DMS53 treated with DMSO at 0.1 percent for 48 hours (cell line): ENCODE data around the gene PRIMPOL.
A peak's percentile ranks its signal among the peaks of the same experiment; 100 is the strongest.
"Not testable (repeated sequence)": the region's sequence is repeated elsewhere in the genome, so short reads cannot be mapped to it uniquely, and the experiment has no call there.

Experiments used
- DNase-seq: peaks from one replicate; lab custom pipeline; 2025; ENCODE audit not compliant: unreplicated experiment; lab: John Stamatoyannopoulos, UW

Gene PRIMPOL

GRCh38 chr4:184649026-184649970, at the start of gene PRIMPOL, which contains the start of gene CASP3:
Gene PRIMPOL, plus strand, starts transcription at chr4:184649738. Its CDS starts 7,403 bp downstream, at chr4:184657141.
Gene CASP3, minus strand, starts transcription at chr4:184649447. Its CDS starts 10,994 bp downstream, at chr4:184638453.
- peak; percentile 93 for DNase-seq

- not testable (repeated sequence) for DNase-seq
These were observed 48.6 kb upstream of the PRIMPOL start for GRCh38 chr4:184600982-184601381.

- not testable (repeated sequence) for DNase-seq
These were observed 46.7 kb upstream of the PRIMPOL start for GRCh38 chr4:184602857-184603256.

GRCh38 chr4:184607429-184607828, 42.1 kb upstream of the PRIMPOL start:
- not testable (repeated sequence) for DNase-seq

GRCh38 chr4:184612074-184612473, 37.5 kb upstream of the PRIMPOL start:
- DNase-seq, result no peak

- no peak for DNase-seq
These were observed 36.1 kb upstream of the PRIMPOL start for GRCh38 chr4:184613405-184613804.

GRCh38 chr4:184614509-184614908, 35.0 kb upstream of the PRIMPOL start:
- no peak for DNase-seq

GRCh38 chr4:184616168-184616567, 33.4 kb upstream of the PRIMPOL start:
- not testable (repeated sequence) for DNase-seq

- no peak for DNase-seq
These were observed 32.6 kb upstream of the PRIMPOL start for GRCh38 chr4:184616633-184617551.

GRCh38 chr4:184617600-184618196, 31.8 kb upstream of the PRIMPOL start:
- no peak for DNase-seq

- DNase-seq, result no peak
These were observed 29.2 kb upstream of the PRIMPOL start for GRCh38 chr4:184620212-184620867.

GRCh38 chr4:184621518-184621917, 28.0 kb upstream of the PRIMPOL start:
- no peak for DNase-seq

GRCh38 chr4:184624504-184624903, 25.0 kb upstream of the PRIMPOL start:
- not testable (repeated sequence) for DNase-seq

- no peak for DNase-seq
These were observed 24.5 kb upstream of the PRIMPOL start for GRCh38 chr4:184624972-184625554.

- not testable (repeated sequence) for DNase-seq
These were observed 23.5 kb upstream of the PRIMPOL start for GRCh38 chr4:184625783-184626596.

GRCh38 chr4:184628103-184628502, 21.4 kb upstream of the PRIMPOL start:
- DNase-seq, result no peak

- DNase-seq, result no peak
These were observed 16.7 kb upstream of the PRIMPOL start for GRCh38 chr4:184632842-184633241.

GRCh38 chr4:184635381-184635780, 14.2 kb upstream of the PRIMPOL start:
- DNase-seq, result no peak

- DNase-seq, result no peak
These were observed 13.4 kb upstream of the PRIMPOL start for GRCh38 chr4:184636144-184636543.
